ENCODE measurements around the gene NFX1.

NFX1 gene

GRCh38 chr9:33290247-33291030, at the start of gene NFX1:
NFX1 (plus strand) TSS chr9:33290516; CDS start chr9:33290573, 57 bp downstream.
- in situ Hi-C loops (cut with MboI; ENCODE audit: low sequenced_read_pairs) = no loop called here

GRCh38 chr9:33241298-33241697, 49.0 kb upstream of the NFX1 start:
- in situ Hi-C loops (cut with MboI; ENCODE audit: low sequenced_read_pairs) = loop anchor here (25.0 kb wide), 1 partner anchor 154 kb away; the partner anchor contains the start of gene SMU1

GRCh38 chr9:33242609-33243134, 47.6 kb upstream of the NFX1 start:
- in situ Hi-C loops (cut with MboI; ENCODE audit: low sequenced_read_pairs) = loop anchor here (25.0 kb wide), 1 partner anchor 155 kb away; the partner anchor contains the start of gene SMU1

GRCh38 chr9:33244137-33244784, 46.1 kb upstream of the NFX1 start:
- in situ Hi-C loops (cut with MboI; ENCODE audit: low sequenced_read_pairs) = loop anchor here (25.0 kb wide), 1 partner anchor 157 kb away; the partner anchor contains the start of gene SMU1

GRCh38 chr9:33245341-33245740, 45.0 kb upstream of the NFX1 start:
- in situ Hi-C loops (cut with MboI; ENCODE audit: low sequenced_read_pairs) = loop anchor here (25.0 kb wide), 1 partner anchor 158 kb away; the partner anchor contains the start of gene SMU1

- in situ Hi-C loops (cut with MboI; ENCODE audit: low sequenced_read_pairs) = loop anchor here (25.0 kb wide), 1 partner anchor 159 kb away; the partner anchor contains the start of gene SMU1
These were observed 44.0 kb upstream of the NFX1 start for GRCh38 chr9:33246269-33246860.

- in situ Hi-C loops (cut with MboI; ENCODE audit: low sequenced_read_pairs) = loop anchor here (25.0 kb wide), 1 partner anchor 161 kb away; the partner anchor contains the start of gene SMU1
These were observed 41.7 kb upstream of the NFX1 start for GRCh38 chr9:33248606-33249005.

- in situ Hi-C loops (cut with MboI; ENCODE audit: low sequenced_read_pairs) = loop anchor here (25.0 kb wide), 1 partner anchor 162 kb away; the partner anchor contains the start of gene SMU1
These were observed 41.1 kb upstream of the NFX1 start for GRCh38 chr9:33249087-33249658.

- in situ Hi-C loops (cut with MboI; ENCODE audit: low sequenced_read_pairs) = loop anchor here (25.0 kb wide), 1 partner anchor 163 kb away; the partner anchor contains the start of gene SMU1
These were observed 40.3 kb upstream of the NFX1 start for GRCh38 chr9:33249983-33250382.

- in situ Hi-C loops (cut with MboI; ENCODE audit: low sequenced_read_pairs) = no loop called here
These were observed 39.8 kb upstream of the NFX1 start for GRCh38 chr9:33250458-33250995.

- in situ Hi-C loops (cut with MboI; ENCODE audit: low sequenced_read_pairs) = no loop called here
These were observed 36.1 kb upstream of the NFX1 start for GRCh38 chr9:33254211-33254610.

- in situ Hi-C loops (cut with MboI; ENCODE audit: low sequenced_read_pairs) = no loop called here
These were observed 35.3 kb upstream of the NFX1 start for GRCh38 chr9:33255014-33255413.

GRCh38 chr9:33255471-33255870, 34.8 kb upstream of the NFX1 start:
- in situ Hi-C loops (cut with MboI; ENCODE audit: low sequenced_read_pairs) = no loop called here

GRCh38 chr9:33256236-33256635, 34.1 kb upstream of the NFX1 start:
- in situ Hi-C loops (cut with MboI; ENCODE audit: low sequenced_read_pairs) = no loop called here

- in situ Hi-C loops (cut with MboI; ENCODE audit: low sequenced_read_pairs) = no loop called here
These were observed 33.0 kb upstream of the NFX1 start for GRCh38 chr9:33257276-33257675.

GRCh38 chr9:33260372-33260771, 29.9 kb upstream of the NFX1 start:
- in situ Hi-C loops (cut with MboI; ENCODE audit: low sequenced_read_pairs) = no loop called here

- in situ Hi-C loops (cut with MboI; ENCODE audit: low sequenced_read_pairs) = no loop called here
These were observed 26.9 kb upstream of the NFX1 start for GRCh38 chr9:33263131-33264002.

GRCh38 chr9:33264003-33264472, 26.3 kb upstream of the NFX1 start:
- in situ Hi-C loops (cut with MboI; ENCODE audit: low sequenced_read_pairs) = no loop called here

- in situ Hi-C loops (cut with MboI; ENCODE audit: low sequenced_read_pairs) = no loop called here
These were observed 25.7 kb upstream of the NFX1 start, which contains the start of the genes BAG1 and CHMP5 for GRCh38 chr9:33264473-33265177. BAG1 (minus strand) TSS chr9:33264708. CHMP5 (plus strand) TSS chr9:33265049; CDS start chr9:33265079, 30 bp downstream.
